ENCODE data around the gene HAPLN2.
"Not testable (repeated sequence)": the region's sequence is repeated elsewhere in the genome, so short reads cannot be mapped to it uniquely, and the experiment has no call there.

HAPLN2 gene

GRCh38 chr1:156616463-156616862 is 2.8 kb upstream of the HAPLN2 start:
- in situ Hi-C loops (cut with MboI; ENCODE audit: low sequenced_read_pairs): no loop called here

- in situ Hi-C loops (cut with MboI; ENCODE audit: low sequenced_read_pairs): no loop called here
Measured at GRCh38 chr1:156619582-156619955, 354 bp downstream of the HAPLN2 start.

DNA sequence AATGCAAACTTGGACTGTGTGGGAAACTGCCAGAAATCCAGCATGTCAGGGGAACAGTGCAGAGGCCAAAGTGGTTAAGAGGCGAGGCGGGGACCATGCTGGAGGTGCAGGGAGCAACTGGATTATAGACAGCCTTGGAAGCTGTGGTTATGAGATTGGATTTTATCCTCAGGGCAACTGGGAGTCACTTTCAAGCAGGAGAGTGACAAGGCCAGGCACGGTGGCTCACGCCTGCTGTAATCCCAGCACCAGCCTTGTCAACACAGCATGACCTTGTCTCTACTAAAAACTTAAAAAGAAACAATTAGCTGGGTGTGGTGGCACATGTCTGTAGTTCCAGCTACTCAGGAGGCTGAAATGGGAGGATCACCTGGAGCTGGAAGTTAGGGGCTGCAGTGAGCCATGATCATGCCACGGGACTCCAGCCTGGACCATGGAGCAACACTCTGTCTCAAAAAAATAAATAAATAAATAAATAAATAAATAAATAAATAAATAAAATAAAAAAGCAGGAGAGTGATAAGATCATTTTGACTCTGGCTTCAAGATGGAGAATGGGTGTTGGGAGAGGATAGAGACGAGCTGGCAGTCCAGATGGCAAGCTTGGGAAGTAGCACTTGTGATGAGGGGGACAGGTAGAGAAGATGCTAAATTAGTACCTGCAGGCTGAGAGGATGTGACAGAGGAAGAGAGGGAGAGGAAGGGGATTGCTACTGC is 3.5 kb downstream of the HAPLN2 start:
- in situ Hi-C loops (cut with MboI; ENCODE audit: low sequenced_read_pairs): loop anchor here (10.0 kb wide), 1 partner anchor 52 kb away; the partner anchor contains the start of gene NES

DNA sequence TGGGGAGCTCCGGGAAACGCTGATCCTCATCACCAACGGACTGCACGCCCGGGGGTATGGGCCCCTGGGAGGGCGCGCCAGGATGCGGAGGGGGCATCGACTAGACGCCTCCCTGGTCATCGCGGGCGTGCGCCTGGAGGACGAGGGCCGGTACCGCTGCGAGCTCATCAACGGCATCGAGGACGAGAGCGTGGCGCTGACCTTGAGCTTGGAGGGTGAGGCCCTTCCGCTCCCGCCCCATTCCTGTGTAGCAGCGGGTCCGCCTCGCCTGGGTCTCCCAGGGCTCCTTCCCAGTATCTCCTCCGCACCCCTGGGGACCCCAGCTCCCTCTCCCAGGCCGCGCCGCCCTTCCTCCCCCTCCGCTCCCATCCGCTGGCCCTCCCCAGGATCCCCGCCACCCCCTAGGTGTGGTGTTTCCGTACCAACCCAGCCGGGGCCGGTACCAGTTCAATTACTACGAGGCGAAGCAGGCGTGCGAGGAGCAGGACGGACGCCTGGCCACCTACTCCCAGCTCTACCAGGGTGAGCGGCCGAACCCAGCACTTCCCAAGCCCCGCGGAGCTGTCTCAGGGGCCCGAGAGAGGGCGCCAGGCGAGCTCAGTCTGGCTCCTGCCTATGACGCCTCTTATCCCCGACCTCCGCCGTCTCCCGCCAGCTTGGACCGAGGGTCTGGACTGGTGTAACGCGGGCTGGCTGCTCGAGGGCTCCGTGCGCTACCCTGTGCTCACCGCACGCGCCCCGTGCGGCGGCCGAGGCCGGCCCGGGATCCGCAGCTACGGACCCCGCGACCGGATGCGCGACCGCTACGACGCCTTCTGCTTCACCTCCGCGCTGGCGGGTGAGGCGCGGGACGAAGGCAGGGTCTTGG is 5.0 kb downstream of the HAPLN2 start:
- in situ Hi-C loops (cut with MboI; ENCODE audit: low sequenced_read_pairs): loop anchor here (10.0 kb wide), 1 partner anchor 51 kb away; the partner anchor contains the start of gene NES

DNA sequence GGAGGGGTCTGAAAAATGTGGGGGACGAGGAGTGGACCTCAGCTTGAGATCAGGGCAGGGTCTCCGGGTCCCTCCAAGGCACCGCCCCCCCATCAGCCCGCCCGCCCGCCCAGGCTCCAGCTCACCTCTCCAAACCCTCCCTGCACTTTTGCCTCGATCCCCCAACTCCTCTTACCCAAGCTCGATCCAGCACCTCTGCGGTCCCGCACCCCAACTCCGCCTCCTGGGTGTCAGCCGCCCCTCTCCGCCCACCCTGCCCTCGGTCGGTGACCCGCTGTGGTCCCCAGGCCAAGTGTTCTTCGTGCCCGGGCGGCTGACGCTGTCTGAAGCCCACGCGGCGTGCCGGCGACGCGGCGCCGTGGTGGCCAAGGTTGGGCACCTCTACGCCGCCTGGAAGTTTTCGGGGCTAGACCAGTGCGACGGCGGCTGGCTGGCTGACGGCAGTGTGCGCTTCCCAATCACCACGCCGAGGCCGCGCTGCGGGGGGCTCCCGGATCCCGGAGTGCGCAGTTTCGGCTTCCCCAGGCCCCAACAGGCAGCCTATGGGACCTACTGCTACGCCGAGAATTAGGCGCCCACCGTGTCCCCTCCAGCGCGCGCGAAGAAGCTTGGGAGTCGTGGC is 5.7 kb downstream of the HAPLN2 start:
- in situ Hi-C loops (cut with MboI; ENCODE audit: low sequenced_read_pairs): loop anchor here (10.0 kb wide), 1 partner anchor 50 kb away; the partner anchor contains the start of gene NES

GRCh38 chr1:156625436-156626078 is 6.3 kb downstream of the HAPLN2 start:
- in situ Hi-C loops (cut with MboI; ENCODE audit: low sequenced_read_pairs): loop anchor here (10.0 kb wide), 1 partner anchor 49 kb away; the partner anchor contains the start of gene NES

DNA sequence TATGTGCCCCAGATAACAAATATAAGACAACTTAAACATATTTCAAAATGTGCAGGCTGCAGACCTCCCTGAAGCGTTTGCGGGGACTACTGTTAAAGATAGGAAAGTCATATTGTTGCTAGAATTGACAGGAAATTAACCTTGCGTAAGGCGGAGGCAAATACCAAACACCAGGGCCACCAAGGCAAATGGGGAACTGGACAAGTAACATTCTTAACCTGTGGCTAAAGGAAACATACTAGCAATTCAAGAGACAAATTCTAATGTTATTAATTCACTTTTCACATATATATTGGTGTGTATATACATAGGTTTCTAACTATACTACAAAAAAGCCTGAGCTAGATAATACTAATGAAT is 6.8 kb downstream of the HAPLN2 start:
- in situ Hi-C loops (cut with MboI; ENCODE audit: low sequenced_read_pairs): loop anchor here (10.0 kb wide), 1 partner anchor 49 kb away; the partner anchor contains the start of gene NES

- in situ Hi-C loops (cut with MboI; ENCODE audit: low sequenced_read_pairs): loop anchor here (10.0 kb wide), 1 partner anchor 47 kb away; the partner anchor contains the start of gene NES
Measured at GRCh38 chr1:156627313-156627880, 8.2 kb downstream of the HAPLN2 start.

GRCh38 chr1:156629823-156630449 is 10.7 kb downstream of the HAPLN2 start:
- in situ Hi-C loops (cut with MboI; ENCODE audit: low sequenced_read_pairs): loop anchor here (10.0 kb wide), 1 partner anchor 45 kb away; the partner anchor contains the start of gene NES

GRCh38 chr1:156631152-156631551 is 11.9 kb downstream of the HAPLN2 start:
- in situ Hi-C loops (cut with MboI; ENCODE audit: low sequenced_read_pairs): not testable (repeated sequence)

- in situ Hi-C loops (cut with MboI; ENCODE audit: low sequenced_read_pairs): no loop called here
Measured at GRCh38 chr1:156632355-156632754, 13.1 kb downstream of the HAPLN2 start.

GRCh38 chr1:156638189-156638985 is 19.2 kb downstream of the HAPLN2 start:
- in situ Hi-C loops (cut with MboI; ENCODE audit: low sequenced_read_pairs): no loop called here

- in situ Hi-C loops (cut with MboI; ENCODE audit: low sequenced_read_pairs): no loop called here
Measured at GRCh38 chr1:156639601-156640101, 20.4 kb downstream of the HAPLN2 start.

DNA sequence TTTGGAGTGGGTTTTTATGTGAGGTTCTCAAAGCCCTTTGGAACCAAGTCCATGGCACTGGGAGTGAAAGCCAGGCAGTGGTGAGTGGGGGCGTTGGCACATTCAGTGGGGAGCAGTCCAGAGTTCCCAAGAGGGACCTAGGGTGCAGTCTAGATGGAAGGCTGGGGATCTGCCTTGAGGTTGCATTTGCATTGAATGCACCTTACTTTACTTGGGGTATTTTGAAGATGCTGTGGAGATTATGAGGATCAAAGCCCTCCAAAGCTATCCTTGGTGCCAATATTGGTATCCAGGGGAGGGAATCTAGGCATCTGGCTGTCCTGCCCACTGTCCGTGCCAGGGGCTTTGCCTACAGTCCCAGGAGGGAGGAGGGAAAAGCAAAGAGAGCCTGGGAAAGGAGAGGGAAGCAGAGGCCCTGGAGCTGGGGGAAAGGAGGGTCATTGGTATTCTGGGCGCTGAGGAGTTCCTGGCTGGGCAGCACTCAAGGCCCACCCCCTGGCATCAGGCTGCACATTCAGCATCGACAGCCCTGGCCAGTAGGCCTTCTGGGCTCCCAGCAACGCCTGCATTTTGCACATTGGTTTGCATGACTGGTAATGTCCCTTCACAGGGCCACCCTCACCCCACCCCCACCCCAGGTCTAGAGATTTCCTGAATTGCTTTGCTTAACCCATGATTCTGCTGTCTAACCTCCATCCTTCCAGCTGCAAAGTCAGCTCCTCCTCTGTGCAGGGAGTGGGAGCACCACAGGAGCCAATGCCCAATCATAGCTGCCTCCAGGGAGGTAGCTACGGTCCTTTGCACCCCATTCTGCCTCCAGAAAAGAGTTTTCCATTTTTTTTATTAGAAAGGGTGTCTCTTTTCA is 21.9 kb downstream of the HAPLN2 start:
- in situ Hi-C loops (cut with MboI; ENCODE audit: low sequenced_read_pairs): no loop called here

DNA sequence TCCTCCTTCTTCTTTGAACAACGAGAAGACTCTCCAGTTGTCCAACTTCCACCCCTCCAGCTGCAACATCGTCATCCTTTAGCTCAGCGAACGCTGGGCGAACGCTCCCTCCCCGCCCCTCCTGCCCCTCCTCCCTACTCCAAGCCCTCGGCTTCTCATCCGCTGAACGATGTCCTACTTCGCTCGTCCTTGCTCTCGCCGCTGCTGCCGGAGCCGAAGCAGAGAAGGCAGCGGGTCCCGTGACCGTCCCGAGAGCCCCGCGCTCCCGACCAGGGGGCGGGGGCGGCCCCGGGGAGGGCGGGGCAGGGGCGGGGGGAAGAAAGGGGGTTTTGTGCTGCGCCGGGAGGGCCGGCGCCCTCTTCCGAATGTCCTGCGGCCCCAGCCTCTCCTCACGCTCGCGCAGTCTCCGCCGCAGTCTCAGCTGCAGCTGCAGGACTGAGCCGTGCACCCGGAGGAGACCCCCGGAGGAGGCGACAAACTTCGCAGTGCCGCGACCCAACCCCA is 22.6 kb downstream of the HAPLN2 start, which contains the start of gene BCAN:
TSS of gene BCAN (plus strand) at position 357 of the 504 bp plus-strand sequence. CDS start 3,938 bp downstream, outside the sequence.
- in situ Hi-C loops (cut with MboI; ENCODE audit: low sequenced_read_pairs): no loop called here

DNA sequence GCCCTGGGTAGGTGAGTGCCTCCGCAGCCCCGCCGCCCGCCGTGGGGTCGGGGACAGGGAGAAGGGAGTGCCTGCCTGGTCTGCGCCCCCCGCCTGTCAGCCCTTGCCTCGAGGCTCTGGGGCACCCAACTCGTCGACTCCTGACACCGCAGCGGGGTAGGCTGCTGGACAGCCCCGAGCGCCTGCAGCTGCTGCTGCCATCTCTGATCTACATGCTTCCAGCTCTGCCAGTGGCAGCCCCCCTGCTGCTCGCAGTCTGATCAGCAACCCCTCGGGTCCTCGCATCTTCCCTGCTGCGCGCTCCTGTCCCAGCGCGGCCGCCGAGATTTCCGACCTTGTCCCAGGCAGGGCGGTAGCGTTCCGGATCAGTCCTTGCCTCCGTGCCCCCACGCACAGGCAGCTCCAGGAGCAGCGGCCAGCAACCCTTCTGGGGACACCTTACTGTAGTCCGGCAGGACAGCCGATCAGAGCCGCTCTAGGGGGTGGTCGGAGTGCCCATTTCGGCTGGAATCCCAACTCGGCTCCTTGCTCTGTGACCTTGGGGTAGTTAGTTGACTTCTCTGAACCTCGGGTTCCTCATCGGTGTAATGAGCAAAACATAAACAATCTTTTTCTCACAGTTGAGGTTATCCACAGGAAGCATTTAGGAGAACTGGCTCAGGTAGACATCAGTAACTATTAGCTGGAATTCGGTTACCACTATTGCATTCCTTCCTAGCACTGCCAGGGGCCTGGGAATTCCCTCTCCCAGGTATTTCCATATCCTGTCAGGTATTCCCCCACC is 23.2 kb downstream of the HAPLN2 start:
- in situ Hi-C loops (cut with MboI; ENCODE audit: low sequenced_read_pairs): no loop called here

All from HL-60/S4 treated with retinoic acid at 250 ng/mL for 4 days and 3 days (cell line).